ENCODE data around the gene TNFRSF4. TPM values are rescaled to one million over a fixed set of nuclear protein-coding genes. Genes with fewer than 3 reads are reported as not detected.

Gene TNFRSF4
- total RNA-seq, 4 donors from 2014 or later = 0.69 to 1.4 TPM; not detected in 2

GRCh38 chr1:1228187-1228586 is 14.2 kb upstream of the TNFRSF4 start:
- intact Hi-C loops (cut with DNase I; ENCODE audit: low total_unique reads) = no loop called here
- TF ChIP-seq POLR2A (IDR thresholded peaks at IDR 0.05) = no peak

GRCh38 chr1:1227386-1227785 is 13.4 kb upstream of the TNFRSF4 start:
- TF ChIP-seq CTCF (IDR thresholded peaks at IDR 0.05) (no peak), POLR2A (IDR thresholded peaks at IDR 0.05) (no peak)
- intact Hi-C loops (cut with DNase I; ENCODE audit: low total_unique reads) = no loop called here

More at GRCh38 chr1:1228187-1228586, 14.2 kb upstream of the TNFRSF4 start:
- H3K4me3 ChIP-seq (ENCODE audit: low read depth, poor library complexity, severe bottlenecking) = no peak overlapping the region
- DNase-seq (ENCODE audit: low spot score in 2 of 2) = no peak
- WGBS, 2 donors = 91 to 98% methylated on average over 28 to 30 of the region's 30 CpGs

GRCh38 chr1:1226566-1227362 is 12.8 kb upstream of the TNFRSF4 start:
- TF ChIP-seq CTCF (IDR thresholded peaks at IDR 0.05) = no peak
- no peak for TF ChIP-seq POLR2A (IDR thresholded peaks at IDR 0.05)
- no peak overlapping the region for H3K4me3 ChIP-seq (ENCODE audit: low read depth, poor library complexity, severe bottlenecking)
- DNase-seq (ENCODE audit: low spot score in 2 of 2) = no peak
- intact Hi-C loops (cut with DNase I; ENCODE audit: low total_unique reads) = no loop called here
- 89 to 91% methylated on average over 40 to 44 of the region's 44 CpGs for WGBS, 2 donors

More at GRCh38 chr1:1227386-1227785, 13.4 kb upstream of the TNFRSF4 start:
- 98 to 100% methylated on average over 7 to 10 of the region's 25 CpGs for WGBS, 2 donors
- DNase-seq (ENCODE audit: low spot score in 2 of 2) = no peak
- no peak overlapping the region for H3K4me3 ChIP-seq (ENCODE audit: low read depth, poor library complexity, severe bottlenecking)

GRCh38 chr1:1225913-1226312 is 12.0 kb upstream of the TNFRSF4 start:
- TF ChIP-seq CTCF (IDR thresholded peaks at IDR 0.05) = no peak
- no peak for TF ChIP-seq POLR2A (IDR thresholded peaks at IDR 0.05)
- 58 to 69% methylated on average over 18 of the region's 18 CpGs for WGBS, 2 donors
- no peak for DNase-seq (ENCODE audit: low spot score in 2 of 2)
- intact Hi-C loops (cut with DNase I; ENCODE audit: low total_unique reads) = no loop called here
- no peak overlapping the region for H3K4me3 ChIP-seq (ENCODE audit: low read depth, poor library complexity, severe bottlenecking)

GRCh38 chr1:1225238-1225845 is 11.4 kb upstream of the TNFRSF4 start:
- TF ChIP-seq CTCF (IDR thresholded peaks at IDR 0.05) (no peak), POLR2A (IDR thresholded peaks at IDR 0.05) (no peak)
- no peak for DNase-seq (ENCODE audit: low spot score in 2 of 2)
- WGBS, 2 donors = 64 to 81% methylated on average over 23 to 32 of the region's 34 CpGs
- H3K4me3 ChIP-seq (ENCODE audit: low read depth, poor library complexity, severe bottlenecking) = no peak overlapping the region
- intact Hi-C loops (cut with DNase I; ENCODE audit: low total_unique reads) = no loop called here

- H3K4me3 ChIP-seq (ENCODE audit: low read depth, poor library complexity, severe bottlenecking) = no peak overlapping the region
- TF ChIP-seq CTCF (IDR thresholded peaks at IDR 0.05) (no peak), POLR2A (IDR thresholded peaks at IDR 0.05) (no peak)
- intact Hi-C loops (cut with DNase I; ENCODE audit: low total_unique reads) = no loop called here
- 92 to 94% methylated on average over 21 of the region's 21 CpGs for WGBS, 2 donors
- DNase-seq (ENCODE audit: low spot score in 2 of 2) = no peak
These were observed 9.9 kb upstream of the TNFRSF4 start for GRCh38 chr1:1223891-1224290.

All from lower leg skin (tissue), 4 donors.